ENCODE results near the gene NOX5. TPM values are rescaled to one million over a fixed set of nuclear protein-coding genes. Genes with fewer than 3 reads are reported as not detected.

Gene NOX5
- total and polyA plus RNA-seq, 2 of the 4 experiments (the other 2 are of a cell fraction): 0.07 TPM; not detected in 1

DNA sequence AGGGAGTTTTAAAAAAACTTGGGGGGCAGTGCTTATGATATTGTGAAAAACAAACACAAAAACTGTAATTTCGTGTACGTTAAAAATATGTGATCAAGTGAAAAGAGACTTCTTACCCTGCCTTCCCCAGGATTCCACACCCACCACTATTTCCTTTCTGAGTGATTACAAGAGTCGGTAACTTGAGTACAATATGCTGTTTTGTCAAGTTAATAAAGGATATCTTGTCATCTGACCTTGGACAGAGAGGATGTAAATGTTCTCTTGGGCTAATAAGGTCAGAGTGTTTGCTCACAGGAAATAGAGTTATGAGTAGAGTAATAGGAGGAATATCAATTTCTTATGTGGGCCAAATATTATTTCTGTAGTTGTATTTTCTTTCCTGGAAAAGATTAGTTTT is 68.1 kb downstream of the NOX5 start:
- Histone ChIP-seq H4K91ac (ENCODE audit: insufficient read depth, low read depth, low read length) (no peak overlapping the region), H3K18ac (ENCODE audit: low read depth, low read length) (no peak overlapping the region), H3K27me3 (ENCODE audit: control insufficient read depth, insufficient read depth, low read length) (peaks cover 26% of the 10 kb centered on the region), H3K4me3 (ENCODE audit: insufficient read depth, low read depth, low read length) (no peak overlapping the region), H2BK5ac (ENCODE audit: low read depth, low read length, poor library complexity, severe bottlenecking) (no peak overlapping the region), H2AK9ac (replicated peaks; ENCODE audit: low read depth, low read length, poor library complexity) (no peak overlapping the region), H3K4me1 (ENCODE audit: control insufficient read depth, insufficient read depth, low read length) (peaks cover 9% of the 10 kb centered on the region), H3K9ac (ENCODE audit: low read depth, low read length) (no peak overlapping the region), H4K8ac (ENCODE audit: low read depth in 2 of 2, low read length in 2 of 2) (no peak overlapping the region), H3K9me3 (ENCODE audit: control insufficient read depth, insufficient read depth, low read length) (no peaks in the 10 kb centered on the region), H2BK15ac (ENCODE audit: low read depth, low read length) (no peak overlapping the region), H3K56ac (ENCODE audit: extremely low read depth, insufficient read depth, low read length) (no peak overlapping the region), H3K79me1 (ENCODE audit: low read depth in 1 of 2, low read length in 2 of 2) (no peaks in the 10 kb centered on the region), H2AK5ac (ENCODE audit: low read depth, low read length) (no peak overlapping the region), H3K23ac (ENCODE audit: low read depth, low read length) (no peak overlapping the region), H3K36me3 (ENCODE audit: control insufficient read depth, insufficient read depth, low read length) (no peaks in the 10 kb centered on the region), H4K20me1 (ENCODE audit: insufficient read depth, low read length) (no peaks in the 10 kb centered on the region), H3K9me1 (ENCODE audit: insufficient read depth, low read length) (peaks cover 6% of the 10 kb centered on the region; the same call in 1 of the 2 replicates), H3K14ac (replicated peaks; ENCODE audit: low read depth, low read length) (no peak overlapping the region), H2BK20ac (ENCODE audit: low read depth, low read length) (no peak overlapping the region), H4K5ac (ENCODE audit: low read depth, low read length) (no peak overlapping the region), H3K4me2 (ENCODE audit: low read depth, low read length) (no peak overlapping the region), H3K4ac (ENCODE audit: low read depth, low read length) (no peak overlapping the region), H2BK120ac (ENCODE audit: low read depth, low read length) (no peak overlapping the region), H3K27ac (ENCODE audit: insufficient read depth, low read length) (no peak overlapping the region), H2AFZ (replicated peaks; ENCODE audit: low read length, poor library complexity) (no peak overlapping the region)
- in situ Hi-C loops (cut with MboI; ENCODE audit: low sequenced_read_pairs): no loop called here
- ChIA-PET POLR2A (ENCODE audit: unreplicated experiment) (no interaction called here), CTCF (interaction anchor here (0.5 to 0.6 kb wide), 2 partner anchors 62 to 253 kb away, joined by 4 read pairs; no protein-coding TSS in a partner anchor)
- intact Hi-C loops (cut with micrococcal nuclease): loop anchor here (5.0 kb wide), 1 partner anchor 45 kb away; no protein-coding TSS in a partner anchor
- dilution Hi-C loops (cut with HindIII; ENCODE audit: low sequenced_read_pairs, unreplicated experiment): no loop called here
- TF ChIP-seq SMC3 (IDR thresholded peaks at IDR 0.05; ENCODE audit: low read depth, low read length): no peak
- TF ChIP-seq, protein P1, sequence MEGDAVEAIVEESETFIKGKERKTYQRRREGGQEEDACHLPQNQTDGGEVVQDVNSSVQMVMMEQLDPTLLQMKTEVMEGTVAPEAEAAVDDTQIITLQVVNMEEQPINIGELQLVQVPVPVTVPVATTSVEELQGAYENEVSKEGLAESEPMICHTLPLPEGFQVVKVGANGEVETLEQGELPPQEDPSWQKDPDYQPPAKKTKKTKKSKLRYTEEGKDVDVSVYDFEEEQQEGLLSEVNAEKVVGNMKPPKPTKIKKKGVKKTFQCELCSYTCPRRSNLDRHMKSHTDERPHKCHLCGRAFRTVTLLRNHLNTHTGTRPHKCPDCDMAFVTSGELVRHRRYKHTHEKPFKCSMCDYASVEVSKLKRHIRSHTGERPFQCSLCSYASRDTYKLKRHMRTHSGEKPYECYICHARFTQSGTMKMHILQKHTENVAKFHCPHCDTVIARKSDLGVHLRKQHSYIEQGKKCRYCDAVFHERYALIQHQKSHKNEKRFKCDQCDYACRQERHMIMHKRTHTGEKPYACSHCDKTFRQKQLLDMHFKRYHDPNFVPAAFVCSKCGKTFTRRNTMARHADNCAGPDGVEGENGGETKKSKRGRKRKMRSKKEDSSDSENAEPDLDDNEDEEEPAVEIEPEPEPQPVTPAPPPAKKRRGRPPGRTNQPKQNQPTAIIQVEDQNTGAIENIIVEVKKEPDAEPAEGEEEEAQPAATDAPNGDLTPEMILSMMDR (conservative IDR thresholded peaks at IDR 0.05; ENCODE audit: low read depth, low read length): no peak
- TF ChIP-seq CHD1 (IDR thresholded peaks at IDR 0.05; ENCODE audit: low read depth, low read length): no peak
- no peak for TF ChIP-seq BHLHE40 (IDR thresholded peaks at IDR 0.05; ENCODE audit: low read depth, low read length)
- no peak for TF ChIP-seq NFE2L2 (IDR thresholded peaks at IDR 0.05; ENCODE audit: low read depth, low read length)
- no peak for TF ChIP-seq POLR2A (IDR thresholded peaks at IDR 0.05; ENCODE audit: low read depth, low read length)
- TF ChIP-seq FOS (IDR thresholded peaks at IDR 0.05; ENCODE audit: low read depth, low read length): no peak
- TF ChIP-seq MAFK (IDR thresholded peaks at IDR 0.05; ENCODE audit: low read depth, low read length): no peak
- TF ChIP-seq RAD21 (IDR thresholded peaks at IDR 0.05; ENCODE audit: low read length): no peak
- no peak for TF ChIP-seq CEBPB (IDR thresholded peaks at IDR 0.05; ENCODE audit: low read depth, low read length)
- no peak for ATAC-seq (ENCODE audit: low read depth)
- no TSS peak for BruUV-seq (replicated peaks)
- no peak for DNase-seq
- WGBS, 2 experiments (ENCODE audit: extremely low coverage in 2 of 2, insufficient read length in 1 of 2): no CpG with 5 or more reads among the region's 3 CpGs
